Fibroblast of mammary gland (primary cell): ENCODE data around the gene HABP2.

Source experiments
- DNase-seq: peaks from one replicate; pipeline ENCODE4 v3.0.0-alpha.2; 2010; ENCODE audit warnings: low read depth
- H3K4me3 ChIP-seq: 2 replicates; pipeline ENCODE4 v1.5.1; 2011; ENCODE audit warnings: low read depth, mild to moderate bottlenecking, low read length, moderate library complexity; ENCODE audit not compliant: control insufficient read depth
- CTCF ChIP-seq: conservative IDR thresholded peaks from 2 replicates; pipeline ENCODE4 v1.5.1; 2011; ENCODE audit warnings: low read depth, low read length, inconsistent platforms; ENCODE audit not compliant: control insufficient read depth, insufficient read depth

HABP2 gene

GRCh38 chr10:113620511-113620910, 67.7 kb downstream of the HABP2 start:
- no peak for DNase-seq
- TF ChIP-seq CTCF, result no peak
- H3K4me3 ChIP-seq, result no peak overlapping the region

- no peak for TF ChIP-seq CTCF
- no peak for DNase-seq
Observed at GRCh38 chr10:113620936-113621335, 68.1 kb downstream of the HABP2 start.

GRCh38 chr10:113621799-113622198, 68.9 kb downstream of the HABP2 start:
- H3K4me3 ChIP-seq, result no peak overlapping the region
- no peak for DNase-seq
- no peak for TF ChIP-seq CTCF

More at GRCh38 chr10:113620936-113621335, 68.1 kb downstream of the HABP2 start:
- no peak overlapping the region for H3K4me3 ChIP-seq

- no peak overlapping the region for H3K4me3 ChIP-seq
- no peak for TF ChIP-seq CTCF
- no peak for DNase-seq
Observed at GRCh38 chr10:113622831-113623230, 70.0 kb downstream of the HABP2 start.

- H3K4me3 ChIP-seq, result no peak overlapping the region
- no peak for TF ChIP-seq CTCF
- DNase-seq, result no peak
Observed at GRCh38 chr10:113625461-113626186, 72.8 kb downstream of the HABP2 start.

- no peak overlapping the region for H3K4me3 ChIP-seq
- no peak for TF ChIP-seq CTCF
- DNase-seq, result no peak
Observed at GRCh38 chr10:113626809-113627355, 74.0 kb downstream of the HABP2 start.

GRCh38 chr10:113627836-113628235, 75.0 kb downstream of the HABP2 start:
- no peak for DNase-seq
- no peak for TF ChIP-seq CTCF
- no peak overlapping the region for H3K4me3 ChIP-seq
